Panc1 (cell line): ENCODE measurements around the gene ITPA. TPM values are rescaled to one million over a fixed set of nuclear protein-coding genes. Genes with fewer than 3 reads are reported as not detected.

ENCODE experiments used
- ATAC-seq: fragments of 200-7000 bp; cut with Tn5 transposase; 2 replicates; pipeline ENCODE4 v1.9.1; 2020; ENCODE audit warnings: mild to moderate bottlenecking, moderate library complexity
- BruUV-seq: library from RNA; stranded (reverse); fragments of 400-500 nt; replicated peaks from 2 replicates; lab custom pipeline; 2021; lab: Mats Ljungman, UMichigan
- CTCF ChIA-PET: fragments of 300-600 bp; sonication (Branson Sonifier 250); formaldehyde crosslinking; loops from one replicate; lab custom pipeline; 2022; ENCODE audit warnings: antibody characterized with exemption; lab: Charles Lee
- POLR2A ChIA-PET: fragments of 300-600 bp; sonication (Branson Sonifier 250); formaldehyde crosslinking; loops from one replicate; lab custom pipeline; 2022; ENCODE audit warnings: antibody characterized with exemption; lab: Charles Lee
- DNase-seq: peaks from one replicate; pipeline ENCODE4 v3.0.0-alpha.2; 2010; ENCODE audit warnings: low read depth, low spot score
- H3K27ac ChIP-seq: 2 replicates; pipeline ENCODE4 v1.5.1; 2011; ENCODE audit warnings: mild to moderate bottlenecking, low read length, inconsistent platforms
- H3K27me3 ChIP-seq: fragments of 200-500 bp; sonication (Bioruptor generic); 2 replicates; pipeline ENCODE4 v1.6.0; 2014; ENCODE audit warnings: low read length, inconsistent platforms; ENCODE audit not compliant: control insufficient read depth, insufficient read depth
- H3K36me3 ChIP-seq: fragments of 200-500 bp; sonication (Bioruptor generic); 2 replicates; pipeline ENCODE4 v1.5.1; 2014; ENCODE audit warnings: inconsistent platforms, mild to moderate bottlenecking, low read length, moderate library complexity; ENCODE audit not compliant: control insufficient read depth, insufficient read depth
- H3K4me1 ChIP-seq: 2 replicates; pipeline ENCODE4 v1.5.1; 2011; ENCODE audit warnings: inconsistent platforms, mild to moderate bottlenecking, low read length, moderate library complexity; ENCODE audit not compliant: control insufficient read depth, insufficient read depth
- H3K4me3 ChIP-seq, 2 experiments: 2 replicates each; pipeline ENCODE4 v1.5.1; 2011 to 2012; ENCODE audit warnings: low read depth in 2 of 2, low read length in 2 of 2, mild to moderate bottlenecking in 2 of 2, inconsistent platforms in 1 of 2, moderate library complexity in 1 of 2
- H3K9me3 ChIP-seq: fragments of 200-500 bp; sonication (Bioruptor generic); 2 replicates; pipeline ENCODE4 v1.5.1; 2014; ENCODE audit warnings: low read depth, mild to moderate bottlenecking, inconsistent platforms, low read length, moderate library complexity; ENCODE audit not compliant: control insufficient read depth, insufficient read depth
- CTCF ChIP-seq: fragments of 450-650 bp; IDR thresholded peaks from 2 replicates; pipeline ENCODE4 v1.5.1; 2017; ENCODE audit warnings: mild to moderate bottlenecking
- POLR2AphosphoS5 ChIP-seq: IDR thresholded peaks from 2 replicates; pipeline ENCODE4 v1.6.1; 2012; ENCODE audit warnings: mild to moderate bottlenecking, low read depth, low read length, moderate library complexity
- REST ChIP-seq, 2 experiments: IDR thresholded peaks; 2 replicates each; pipeline ENCODE4 v1.6.1; 2011 to 2012; ENCODE audit warnings: low read depth in 2 of 2, control low read depth in 1 of 2, low read length in 1 of 2, mild to moderate bottlenecking in 1 of 2, moderate library complexity in 1 of 2; ENCODE audit not compliant: insufficient read depth in 1 of 2
- SIN3A ChIP-seq: IDR thresholded peaks from 2 replicates; pipeline ENCODE4 v1.6.1; 2012; ENCODE audit warnings: low read depth, mild to moderate bottlenecking, low read length, moderate library complexity, borderline replicate concordance; ENCODE audit not compliant: insufficient read depth
- TCF7L2 ChIP-seq: IDR thresholded peaks from 2 replicates; pipeline ENCODE4 v1.6.1; 2011; ENCODE audit warnings: mild to moderate bottlenecking, low read depth, low read length, inconsistent platforms
- in situ Hi-C: cut with HindIII; loops from 2 replicates; pipeline ENCODE4 v1.10.0; 2016; ENCODE audit warnings: low sequenced_read_pairs, low pct_unique_long_range_greater_than_20kb
- intact Hi-C: fragments of 100-400 bp; cut with micrococcal nuclease; formaldehyde crosslinking; loops from one replicate; pipeline ENCODE4 v1.10.0; 2022; ENCODE audit not compliant: unreplicated experiment
- total RNA-seq: library from RNA; stranded (reverse); gene quantifications from one replicate; pipeline ENCODE4 v1.2.1, GENCODE V29; 2021; ENCODE audit not compliant: unreplicated experiment

ITPA gene
- total RNA-seq, 1 experiment from 2014 or later: 107 TPM

GRCh38 chr20:3223651-3223993 is 14.3 kb downstream of the ITPA start:
- Histone ChIP-seq H3K4me1 (peaks cover 64% of the 10 kb centered on the region), H3K36me3 (no peaks in the 10 kb centered on the region), H3K27me3 (no peaks in the 10 kb centered on the region), H3K9me3 (no peaks in the 10 kb centered on the region), H3K27ac (peak overlapping the region; percentile 84), H3K4me3 (no peak overlapping the region)
- ATAC-seq (no peak), DNase-seq (no peak)
- ChIA-PET CTCF (interaction anchor here (0.6 kb wide), 2 partner anchors 15 to 24 kb away, joined by 8 to 11 read pairs; partner anchors contain the start of gene SLC4A11), POLR2A (interaction anchor here (1.1 kb wide), 1 partner anchor 16 kb away, joined by 4 read pairs; the partner anchor contains the start of gene SLC4A11)
- in situ Hi-C loops: no loop called here
- no peak for TF ChIP-seq POLR2AphosphoS5
- no peak for TF ChIP-seq SIN3A
- TF ChIP-seq REST (IDR thresholded peaks at IDR 0.05; ENCODE audit: insufficient read depth in 1 of 2, low read depth in 2 of 2, low read length in 1 of 2): no peak
- no peak for TF ChIP-seq CTCF
- no peak for TF ChIP-seq TCF7L2
- no TSS peak for BruUV-seq
- intact Hi-C loops: no loop called here

- no peaks in the 10 kb centered on the region for H3K27me3 ChIP-seq
- ChIA-PET POLR2A (no interaction called here), CTCF (interaction anchor here (0.6 to 0.8 kb wide), 2 partner anchors 15 to 25 kb away, joined by 3 to 8 read pairs; partner anchors contain the start of gene SLC4A11)
- no peak overlapping the region for H3K4me3 ChIP-seq
- no peaks in the 10 kb centered on the region for H3K9me3 ChIP-seq
- H3K27ac ChIP-seq: peak overlapping the region; percentile 84
- BruUV-seq: no TSS peak
- H3K4me1 ChIP-seq: peaks cover 58% of the 10 kb centered on the region
- DNase-seq (no peak), ATAC-seq (peak; percentile 6; the same call in 1 of the 2 replicates)
- in situ Hi-C loops: no loop called here
- no peaks in the 10 kb centered on the region for H3K36me3 ChIP-seq
- intact Hi-C loops: no loop called here
- no peak for TF ChIP-seq CTCF
- no peak for TF ChIP-seq TCF7L2
- TF ChIP-seq SIN3A: no peak
- TF ChIP-seq REST (IDR thresholded peaks at IDR 0.05; ENCODE audit: insufficient read depth in 1 of 2, low read depth in 2 of 2, low read length in 1 of 2): no peak
- TF ChIP-seq POLR2AphosphoS5: no peak
Observed at GRCh38 chr20:3223994-3224680, 14.8 kb downstream of the ITPA start.
